Vagina (tissue), 2 donors: Measurements from ENCODE around the gene MXD3. TPM values are rescaled to one million over a fixed set of nuclear protein-coding genes. Genes with fewer than 3 reads are reported as not detected.

Source experiments
- DNase-seq, 2 donors: peaks; one replicate each; pipeline ENCODE4 v3.0.0-alpha.2; 2017; ENCODE audit errors: extremely low spot score in 2 of 2
- H3K27ac ChIP-seq: fragments of 200-600 bp; sonication (generic); one replicate; pipeline ENCODE4 v1.5.1; 2019
- H3K27me3 ChIP-seq: fragments of 200-600 bp; sonication (generic); one replicate; pipeline ENCODE4 v1.5.1; 2019
- H3K36me3 ChIP-seq, 2 donors: fragments of 200-600 bp; sonication (generic); one replicate each; pipeline ENCODE4 v1.5.1; 2017 to 2019
- H3K4me1 ChIP-seq: fragments of 200-600 bp; sonication (generic); one replicate; pipeline ENCODE4 v1.5.1; 2019
- H3K4me3 ChIP-seq, 2 donors: fragments of 200-600 bp; sonication (generic); 1 replicate in 1 of 2; 2 replicates in 1 of 2; pipeline ENCODE4 v1.5.1; 2016 to 2019
- H3K9me3 ChIP-seq: fragments of 200-600 bp; sonication (generic); one replicate; pipeline ENCODE4 v1.5.1; 2019
- POLR2A ChIP-seq, 2 donors: fragments of 450-650 bp; IDR thresholded peaks; one replicate each; pipeline ENCODE4 v1.6.1; 2017; ENCODE audit warnings: antibody characterized with exemption in 2 of 2, mild to moderate bottlenecking in 2 of 2, moderate library complexity in 2 of 2
- POLR2AphosphoS5 ChIP-seq, 2 donors: sonication (generic); formaldehyde crosslinking; IDR thresholded peaks; one replicate each; pipeline ENCODE4 v1.9.0; 2017; ENCODE audit warnings: antibody characterized with exemption in 2 of 2, mild to moderate bottlenecking in 2 of 2, low read depth in 1 of 2; ENCODE audit not compliant: insufficient read depth in 1 of 2
- intact Hi-C: fragments of 100-400 bp; cut with DNase I; formaldehyde crosslinking; loops from one replicate; pipeline ENCODE4 v1.15.1; 2023
- total RNA-seq: library from RNA; depleted of rRNA; stranded (reverse); fragments of >200 nt; gene quantifications from one replicate; pipeline ENCODE4 v1.2.3, GENCODE V29; 2016
- TF ChIP-seq, protein P1 (sequence below), 3 experiments: fragments of 450-650 bp in 2 of 3; fragments of 200-600 bp in 1 of 3; sonication (generic) in 1 of 3; IDR thresholded peaks; one replicate each; pipeline ENCODE4 v1.5.1; 2017 to 2019; ENCODE audit warnings: antibody characterized with exemption in 3 of 3, mild to moderate bottlenecking in 2 of 3, moderate library complexity in 2 of 3

MXD3 gene
- total RNA-seq, 1 donor from 2014 or later = 5.4 TPM

DNA sequence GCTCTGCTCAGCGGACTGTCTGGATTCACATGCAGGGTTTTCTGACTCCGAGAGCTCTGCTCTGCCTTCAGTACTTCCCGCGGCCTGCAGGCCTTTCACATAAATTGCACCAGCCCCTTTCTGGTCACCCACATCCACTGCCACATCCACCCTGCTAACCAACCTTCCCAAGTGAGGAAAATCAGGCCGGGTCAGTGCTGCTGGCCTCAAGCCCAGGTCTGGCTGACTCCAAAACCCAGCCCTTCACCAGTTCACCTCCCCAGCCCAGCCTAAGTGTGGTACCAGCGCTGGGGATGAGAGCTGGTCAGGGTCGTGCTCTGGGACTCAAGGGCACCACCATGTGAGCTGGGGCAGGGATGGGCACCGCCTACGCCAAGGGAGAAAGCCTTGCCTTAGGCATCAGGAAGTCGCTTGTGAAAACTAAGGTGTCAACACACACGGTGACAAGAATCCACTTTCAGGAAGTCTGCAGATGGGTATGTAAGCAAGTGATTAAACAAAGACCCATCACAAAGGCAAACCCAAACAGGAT lies 27.5 kb upstream of the MXD3 start:
- no peak overlapping the region for H3K4me3 ChIP-seq
- intact Hi-C loops = no loop called here
- DNase-seq = no peak
- peaks cover 8% of the 10 kb centered on the region for H3K4me1 ChIP-seq
- H3K27ac ChIP-seq = no peak overlapping the region
- no peaks in the 10 kb centered on the region for H3K9me3 ChIP-seq
- TF ChIP-seq POLR2A (IDR thresholded peaks at IDR 0.05) (no peak), POLR2AphosphoS5 (IDR thresholded peaks at IDR 0.05; ENCODE audit: insufficient read depth in 1 of 2, low read depth in 1 of 2) (no peak)
- TF ChIP-seq, protein P1, sequence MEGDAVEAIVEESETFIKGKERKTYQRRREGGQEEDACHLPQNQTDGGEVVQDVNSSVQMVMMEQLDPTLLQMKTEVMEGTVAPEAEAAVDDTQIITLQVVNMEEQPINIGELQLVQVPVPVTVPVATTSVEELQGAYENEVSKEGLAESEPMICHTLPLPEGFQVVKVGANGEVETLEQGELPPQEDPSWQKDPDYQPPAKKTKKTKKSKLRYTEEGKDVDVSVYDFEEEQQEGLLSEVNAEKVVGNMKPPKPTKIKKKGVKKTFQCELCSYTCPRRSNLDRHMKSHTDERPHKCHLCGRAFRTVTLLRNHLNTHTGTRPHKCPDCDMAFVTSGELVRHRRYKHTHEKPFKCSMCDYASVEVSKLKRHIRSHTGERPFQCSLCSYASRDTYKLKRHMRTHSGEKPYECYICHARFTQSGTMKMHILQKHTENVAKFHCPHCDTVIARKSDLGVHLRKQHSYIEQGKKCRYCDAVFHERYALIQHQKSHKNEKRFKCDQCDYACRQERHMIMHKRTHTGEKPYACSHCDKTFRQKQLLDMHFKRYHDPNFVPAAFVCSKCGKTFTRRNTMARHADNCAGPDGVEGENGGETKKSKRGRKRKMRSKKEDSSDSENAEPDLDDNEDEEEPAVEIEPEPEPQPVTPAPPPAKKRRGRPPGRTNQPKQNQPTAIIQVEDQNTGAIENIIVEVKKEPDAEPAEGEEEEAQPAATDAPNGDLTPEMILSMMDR (IDR thresholded peaks at IDR 0.05) = no peak
- H3K27me3 ChIP-seq = no peaks in the 10 kb centered on the region
- H3K36me3 ChIP-seq = peaks cover 6 to 48% of the 10 kb centered on the region in 2 donors

GRCh38 chr5:177338251-177339106 lies 26.8 kb upstream of the MXD3 start:
- TF ChIP-seq POLR2AphosphoS5 (IDR thresholded peaks at IDR 0.05; ENCODE audit: insufficient read depth in 1 of 2, low read depth in 1 of 2) = no peak
- TF ChIP-seq POLR2A (IDR thresholded peaks at IDR 0.05) = no peak
- TF ChIP-seq, protein P1 (IDR thresholded peaks at IDR 0.05) = no peak
- DNase-seq = no peak
- Histone ChIP-seq H3K36me3 (peaks cover 6 to 55% of the 10 kb centered on the region in 2 donors), H3K27me3 (no peaks in the 10 kb centered on the region), H3K9me3 (no peaks in the 10 kb centered on the region), H3K27ac (no peak overlapping the region), H3K4me1 (peaks cover 8% of the 10 kb centered on the region), H3K4me3 (no peak overlapping the region)
- intact Hi-C loops = no loop called here

DNA sequence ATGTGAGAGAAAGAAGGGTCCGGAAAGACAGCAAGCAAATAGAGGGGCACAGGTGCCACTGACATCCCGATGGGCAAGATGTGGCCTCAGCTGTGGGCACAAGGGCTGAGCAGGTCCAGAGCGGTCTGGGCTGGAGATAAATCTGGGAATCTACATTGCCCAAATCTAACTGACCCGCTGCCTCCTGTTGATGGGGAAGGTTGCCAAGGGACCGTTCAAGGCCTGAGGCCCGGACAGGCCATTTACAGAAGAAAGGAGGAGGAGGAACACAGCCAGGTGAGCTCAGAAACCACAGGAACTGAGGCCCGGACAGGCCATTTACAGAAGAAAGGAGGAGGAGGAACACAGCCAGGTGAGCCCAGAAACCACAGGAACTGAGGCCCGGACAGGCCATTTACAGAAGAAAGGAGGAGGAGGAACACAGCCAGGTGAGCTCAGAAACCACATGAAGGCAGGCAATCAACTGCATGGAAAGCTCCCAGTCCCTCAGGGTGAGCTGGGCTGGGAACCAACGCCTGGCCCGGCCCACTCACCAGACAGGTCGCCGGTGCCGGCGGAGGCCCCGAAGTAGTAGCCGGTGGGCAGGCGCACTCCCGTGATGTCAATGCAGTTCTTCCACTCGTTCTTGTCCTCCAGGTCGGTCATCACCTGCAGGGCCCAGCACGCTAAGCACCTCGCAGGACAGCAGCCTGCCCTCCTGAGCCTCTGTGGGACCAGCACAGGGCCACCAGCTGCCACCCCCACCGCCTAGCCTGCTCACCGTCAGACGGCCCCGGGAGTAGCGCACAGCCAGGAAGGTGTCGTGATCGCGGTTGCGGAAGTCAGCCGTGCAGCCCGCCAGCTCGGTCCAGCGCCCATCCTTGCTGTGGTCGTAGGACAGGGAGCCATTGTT lies 25.2 kb upstream of the MXD3 start:
- no peak overlapping the region for H3K27ac ChIP-seq

DNA sequence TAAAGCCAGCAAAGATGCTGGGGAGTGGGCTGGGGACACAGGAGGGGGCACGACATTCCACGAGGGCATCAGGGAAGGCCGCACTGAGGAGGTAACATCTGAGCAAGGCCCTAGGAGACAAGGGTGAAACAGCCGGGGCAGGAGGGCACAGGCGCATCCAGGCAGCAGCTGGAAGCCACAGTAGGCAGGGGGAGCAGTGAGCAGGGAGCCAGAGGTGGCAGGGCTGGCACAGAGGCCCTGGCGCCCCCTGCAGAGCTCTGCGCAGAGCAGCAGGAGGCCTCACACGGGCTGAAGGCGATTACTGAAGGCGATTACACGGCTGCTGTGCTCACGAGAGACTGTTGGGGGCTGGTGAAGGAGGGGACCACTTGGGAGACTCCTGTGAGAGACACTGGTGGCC lies 24.4 kb upstream of the MXD3 start:
- H3K4me1 ChIP-seq = peaks cover 8% of the 10 kb centered on the region
- no peaks in the 10 kb centered on the region for H3K27me3 ChIP-seq
- TF ChIP-seq, protein P1 (IDR thresholded peaks at IDR 0.05) = no peak
- no peak for TF ChIP-seq POLR2AphosphoS5 (IDR thresholded peaks at IDR 0.05; ENCODE audit: insufficient read depth in 1 of 2, low read depth in 1 of 2)
- TF ChIP-seq POLR2A (IDR thresholded peaks at IDR 0.05) = no peak
- intact Hi-C loops = no loop called here
- peaks cover 6 to 67% of the 10 kb centered on the region in 2 donors for H3K36me3 ChIP-seq
- no peaks in the 10 kb centered on the region for H3K9me3 ChIP-seq
- no peak overlapping the region for H3K4me3 ChIP-seq
- DNase-seq = no peak
- no peak overlapping the region for H3K27ac ChIP-seq

More for the DNA sequence above, 25.2 kb upstream of the MXD3 start:
- intact Hi-C loops = no loop called here
- Histone ChIP-seq H3K4me3 (no peak overlapping the region), H3K4me1 (peaks cover 8% of the 10 kb centered on the region), H3K27me3 (no peaks in the 10 kb centered on the region), H3K36me3 (peaks cover 6 to 64% of the 10 kb centered on the region in 2 donors), H3K9me3 (no peaks in the 10 kb centered on the region)
- no peak for DNase-seq
- TF ChIP-seq POLR2AphosphoS5 (IDR thresholded peaks at IDR 0.05; ENCODE audit: insufficient read depth in 1 of 2, low read depth in 1 of 2) (no peak), POLR2A (IDR thresholded peaks at IDR 0.05) (no peak)
- TF ChIP-seq, protein P1 (IDR thresholded peaks at IDR 0.05) = no peak
